HepG2 (cell line): ENCODE results near the gene TAF11L14. TPM values are rescaled to one million over a fixed set of nuclear protein-coding genes. Genes with fewer than 3 reads are reported as not detected.
"Not testable (repeated sequence)": the region's sequence is repeated elsewhere in the genome, so short reads cannot be mapped to it uniquely, and the experiment has no call there.

Experiments
- ATAC-seq: fragments of 200-7000 bp; cut with Tn5 transposase; 3 replicates; pipeline ENCODE4 v1.9.1; 2020; ENCODE audit warnings: mild to moderate bottlenecking, moderate library complexity
- BruUV-seq: library from RNA; stranded (reverse); fragments of 400-500 nt; replicated peaks from 2 replicates; lab custom pipeline; 2021; lab: Mats Ljungman, UMichigan
- CTCF ChIA-PET: fragments of 300-600 bp; formaldehyde crosslinking; extraction: SDS; loops from one replicate; lab custom pipeline; 2021; ENCODE audit warnings: low total read pairs, inconsistent platforms, low intra/inter-chr PET ratio; lab: Yijun Ruan, JAX
- POLR2A ChIA-PET: fragments of 350-600 bp; sonication (Branson Sonifier 250); formaldehyde crosslinking; loops from one replicate; lab custom pipeline; 2020; ENCODE audit warnings: antibody characterized with exemption, inconsistent platforms; lab: Yijun Ruan, JAX
- DNase-seq: peaks from one replicate; pipeline ENCODE4 v3.0.0-alpha.2; 2015; ENCODE audit warnings: low spot score
- FAIRE-seq: peaks from 3 replicates; lab custom pipeline; 2011; peaks lifted over from hg19 to GRCh38; lab: Jason Lieb, UNC
- H2AFZ ChIP-seq: one replicate; pipeline ENCODE4 v1.6.1; 2011; ENCODE audit warnings: low read length, inconsistent platforms
- H3K27ac ChIP-seq: fragments of 300-600 bp; 3 replicates; pipeline ENCODE4 v1.8.0; 2011; ENCODE audit warnings: mixed run types, mild to moderate bottlenecking, mixed read lengths, low read length, inconsistent platforms; ENCODE audit not compliant: insufficient read depth; ENCODE audit errors: extremely low read length
- H3K27me3 ChIP-seq, 2 experiments: fragments of 200-600 bp in 1 of 2; 2 replicates in 1 of 2; 3 replicates in 1 of 2; pipeline versions ENCODE4 v1.6.0 to v1.8.0; 2011; ENCODE audit warnings: low read length in 2 of 2, mild to moderate bottlenecking in 2 of 2, moderate library complexity in 2 of 2, inconsistent platforms in 1 of 2; ENCODE audit not compliant: insufficient read depth in 2 of 2, control insufficient read depth in 1 of 2
- H3K36me3 ChIP-seq, 2 experiments: fragments of 200-600 bp in 1 of 2; replicated peaks in 1 of 2; 2 replicates in 1 of 2; 3 replicates in 1 of 2; pipeline versions ENCODE4 v1.5.1 to v1.8.0; 2011; ENCODE audit warnings: low read length in 2 of 2, inconsistent platforms in 1 of 2; ENCODE audit not compliant: insufficient read depth in 2 of 2, control insufficient read depth in 1 of 2
- H3K4me1 ChIP-seq: 2 replicates; pipeline ENCODE4 v1.5.1; 2012; ENCODE audit warnings: low read length, inconsistent platforms; ENCODE audit not compliant: insufficient read depth
- H3K4me2 ChIP-seq: 2 replicates; pipeline ENCODE4 v1.6.0; 2011; ENCODE audit warnings: low read depth, low read length, inconsistent platforms
- H3K4me3 ChIP-seq, 3 experiments: fragments of 200-600 bp in 1 of 3; sonication (generic), shearing (Covaris generic) in 1 of 3; replicated peaks in 1 of 3; 2 replicates each; pipeline ENCODE4 v1.5.1; 2011 to 2016; ENCODE audit warnings: low read length in 3 of 3, inconsistent platforms in 2 of 3, low read depth in 2 of 3, mild to moderate bottlenecking in 2 of 3, control low read depth in 1 of 3, mixed read lengths in 1 of 3; ENCODE audit not compliant: insufficient read depth in 1 of 3
- H3K79me2 ChIP-seq: one replicate; pipeline ENCODE4 v1.6.1; 2011; ENCODE audit warnings: low read length, inconsistent platforms; ENCODE audit not compliant: insufficient read depth
- H3K9ac ChIP-seq: 2 replicates; pipeline ENCODE4 v1.6.0; 2011; ENCODE audit warnings: mild to moderate bottlenecking, low read depth, low read length, inconsistent platforms; ENCODE audit not compliant: insufficient read depth
- H3K9me3 ChIP-seq: 2 replicates; pipeline ENCODE4 v1.5.1; 2012; ENCODE audit warnings: mild to moderate bottlenecking, low read length
- H4K20me1 ChIP-seq: 2 replicates; pipeline ENCODE4 v1.6.0; 2011; ENCODE audit warnings: inconsistent platforms, mild to moderate bottlenecking, low read length, moderate library complexity; ENCODE audit not compliant: insufficient read depth
- AGO2 ChIP-seq: fragments of 200-400 bp; formaldehyde crosslinking; optimal IDR thresholded peaks from 2 replicates; pipeline ENCODE3; 2017; ENCODE audit warnings: mild to moderate bottlenecking, low read depth, low read length, moderate library complexity
- ARNT ChIP-seq: fragments of 450-650 bp; IDR thresholded peaks from 2 replicates; pipeline ENCODE4 v1.6.1; 2017
- ELF1 ChIP-seq: sonication (generic); formaldehyde crosslinking; IDR thresholded peaks from 2 replicates; pipeline ENCODE4 v1.4.0; 2020; ENCODE audit warnings: missing genetic modification reagents
- FOXP4 ChIP-seq: sonication (generic); formaldehyde crosslinking; IDR thresholded peaks from 2 replicates; pipeline ENCODE4 v1.4.0; 2020; ENCODE audit warnings: missing genetic modification reagents
- GMEB2 ChIP-seq: IDR thresholded peaks from 2 replicates; pipeline ENCODE4 v1.6.1; 2016; ENCODE audit warnings: missing biosample characterization, missing genetic modification reagents, low read depth
- IKZF1 ChIP-seq: fragments of 450-650 bp; IDR thresholded peaks from 2 replicates; pipeline ENCODE4 v1.7.1; 2016
- RXRA ChIP-seq: sonication (generic); formaldehyde crosslinking; IDR thresholded peaks from 2 replicates; pipeline ENCODE4 v1.5.1; 2020; ENCODE audit warnings: missing genetic modification reagents
- STAG1 ChIP-seq: sonication (generic); formaldehyde crosslinking; IDR thresholded peaks from 2 replicates; pipeline ENCODE4 v1.4.0; 2020; ENCODE audit warnings: missing genetic modification reagents
- TOE1 ChIP-seq: sonication (generic); formaldehyde crosslinking; IDR thresholded peaks from 2 replicates; pipeline ENCODE4 v1.4.0; 2020; ENCODE audit warnings: mild to moderate bottlenecking, missing genetic modification reagents
- ZBTB21 ChIP-seq: sonication (generic); formaldehyde crosslinking; IDR thresholded peaks from 2 replicates; pipeline ENCODE4 v1.4.0; 2020; ENCODE audit warnings: missing genetic modification reagents
- ZNF564 ChIP-seq: sonication (generic); formaldehyde crosslinking; IDR thresholded peaks from 2 replicates; pipeline ENCODE4 v1.8.1; 2023; ENCODE audit warnings: mild to moderate bottlenecking, missing genetic modification reagents
- ZNF567 ChIP-seq: sonication (generic); formaldehyde crosslinking; IDR thresholded peaks from 2 replicates; pipeline ENCODE4 v1.8.1; 2023; ENCODE audit warnings: mild to moderate bottlenecking, missing genetic modification reagents, borderline replicate concordance
- ZNF7 ChIP-seq: IDR thresholded peaks from 2 replicates; pipeline ENCODE4 v1.6.1; 2016; ENCODE audit warnings: missing biosample characterization, missing genetic modification reagents
- WGBS: methylation state at CpG from one replicate; pipeline ENCODE4 v1.1.6; 2017; ENCODE audit warnings: low lambda C conversion rate; 5-methylcytosine and 5-hydroxymethylcytosine counted together
- in situ Hi-C: cut with HindIII; loops from 2 replicates; pipeline ENCODE4 v1.10.0; 2017; ENCODE audit warnings: low pct_unique_long_range_greater_than_20kb; ENCODE audit not compliant: extremely low pct_ligation_motif_present
- intact Hi-C: fragments of 100-400 bp; cut with micrococcal nuclease; formaldehyde crosslinking; loops from one replicate; pipeline ENCODE4 v1.10.0; 2022; ENCODE audit not compliant: unreplicated experiment
- polyA plus RNA-seq, 8 experiments: library from polyadenylated mRNA; depleted of rRNA in 3 of 8; stranded (reverse) in 7 of 8; unstranded in 1 of 8; fragments of >200 nt; fragmentation: Illumina TruSeq in 4 of 8; extraction: Trizol in 4 of 8; gene quantifications; 2 replicates each; pipeline versions ENCODE4 v1.2.1 to v1.2.3, GENCODE V29; 2011 to 2016; ENCODE audit warnings: low read depth in 4 of 8, missing spikeins in 1 of 8, mixed read lengths in 1 of 8; ENCODE audit not compliant: insufficient read depth in 1 of 8
- total RNA-seq, 5 experiments: library from RNA; depleted of rRNA; stranded (reverse); fragments of >200 nt; fragmentation: Illumina TruSeq; extraction: Trizol; gene quantifications; 2 replicates each; pipeline ENCODE4 v1.2.3, GENCODE V29; 2016; ENCODE audit warnings: low read depth in 1 of 5

TAF11L14 gene
- total and polyA plus RNA-seq, 2 of the 13 experiments (the other 11 are each of a cell fraction or from before 2014, with no cell fraction given): not detected

DNA sequence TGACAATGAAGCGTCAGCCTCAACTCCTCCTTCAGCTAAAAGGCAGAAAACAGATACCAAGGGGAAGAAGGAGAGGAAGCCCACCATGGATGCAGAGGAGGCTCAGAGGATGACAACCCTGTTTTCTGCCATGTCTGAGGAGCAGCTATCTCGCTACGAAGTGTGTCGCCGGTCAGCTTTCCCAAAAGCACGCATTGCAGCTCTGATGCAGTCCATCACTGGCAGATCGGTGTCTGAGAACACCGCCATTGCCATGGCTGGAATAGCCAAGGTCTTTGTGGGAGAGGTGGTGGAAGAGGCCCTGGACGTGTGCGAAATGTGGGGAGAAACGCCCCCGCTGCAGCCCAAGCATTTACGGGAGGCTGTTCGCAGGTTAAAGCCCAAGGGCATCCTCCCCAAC lies 29.3 kb upstream of the TAF11L14 start:
- H3K9ac ChIP-seq: no peak overlapping the region
- no peak for ATAC-seq
- H3K27ac ChIP-seq: no peak overlapping the region
- in situ Hi-C loops: no loop called here
- BruUV-seq: no TSS peak
- no peaks in the 10 kb centered on the region for H3K79me2 ChIP-seq
- no peaks in the 10 kb centered on the region for H3K9me3 ChIP-seq
- WGBS: 37% methylated on average over 13 of the region's 14 CpGs
- H2AFZ ChIP-seq: no peak overlapping the region
- no peaks in the 10 kb centered on the region for H4K20me1 ChIP-seq
- no peak for DNase-seq
- no peak for TF ChIP-seq ZNF7 (CRISPR knock-in tag)
- TF ChIP-seq ELF1 (CRISPR knock-in tag): no peak
- TF ChIP-seq GMEB2 (CRISPR knock-in tag): no peak
- TF ChIP-seq ZBTB21 (CRISPR knock-in tag): no peak
- TF ChIP-seq STAG1 (CRISPR knock-in tag): no peak
- no peak for TF ChIP-seq IKZF1
- TF ChIP-seq AGO2: no peak
- TF ChIP-seq TOE1: no peak
- no peak for TF ChIP-seq ZNF567 (CRISPR knock-in tag)
- TF ChIP-seq FOXP4 (CRISPR knock-in tag): no peak
- TF ChIP-seq ARNT: no peak
- TF ChIP-seq RXRA (CRISPR knock-in tag): no peak
- no peak for TF ChIP-seq ZNF564 (CRISPR knock-in tag)
- ChIA-PET POLR2A (no interaction called here), CTCF (no interaction called here)
- intact Hi-C loops: no loop called here
- H3K27me3 ChIP-seq: no peaks in the 10 kb centered on the region; a peak in 1 of 5 replicates
- no peaks in the 10 kb centered on the region for H3K36me3 ChIP-seq
- FAIRE-seq: no peak
- H3K4me2 ChIP-seq: no peak overlapping the region
- H3K4me1 ChIP-seq: no peaks in the 10 kb centered on the region
- H3K4me3 ChIP-seq: no peak overlapping the region

GRCh38 chr5:17607461-17607860 lies 26.8 kb upstream of the TAF11L14 start:
- BruUV-seq, H3K27ac ChIP-seq, H3K4me2 ChIP-seq, H3K4me3 ChIP-seq, H3K9me3 ChIP-seq, H4K20me1 ChIP-seq, H2AFZ ChIP-seq, FAIRE-seq, POLR2A ChIA-PET, H3K4me1 ChIP-seq, CTCF ChIA-PET, H3K9ac ChIP-seq, DNase-seq, intact Hi-C loops, H3K36me3 ChIP-seq, H3K79me2 ChIP-seq, ATAC-seq, in situ Hi-C loops, H3K27me3 ChIP-seq: not testable (repeated sequence)
- WGBS: 17% methylated on average over 4 of the region's 4 CpGs
